ENCODE measurements around the gene ARL14EPL. TPM values are rescaled to one million over a fixed set of nuclear protein-coding genes. Genes with fewer than 3 reads are reported as not detected.

ARL14EPL gene
- total RNA-seq, 2 experiments from 2014 or later: not detected

DNA sequence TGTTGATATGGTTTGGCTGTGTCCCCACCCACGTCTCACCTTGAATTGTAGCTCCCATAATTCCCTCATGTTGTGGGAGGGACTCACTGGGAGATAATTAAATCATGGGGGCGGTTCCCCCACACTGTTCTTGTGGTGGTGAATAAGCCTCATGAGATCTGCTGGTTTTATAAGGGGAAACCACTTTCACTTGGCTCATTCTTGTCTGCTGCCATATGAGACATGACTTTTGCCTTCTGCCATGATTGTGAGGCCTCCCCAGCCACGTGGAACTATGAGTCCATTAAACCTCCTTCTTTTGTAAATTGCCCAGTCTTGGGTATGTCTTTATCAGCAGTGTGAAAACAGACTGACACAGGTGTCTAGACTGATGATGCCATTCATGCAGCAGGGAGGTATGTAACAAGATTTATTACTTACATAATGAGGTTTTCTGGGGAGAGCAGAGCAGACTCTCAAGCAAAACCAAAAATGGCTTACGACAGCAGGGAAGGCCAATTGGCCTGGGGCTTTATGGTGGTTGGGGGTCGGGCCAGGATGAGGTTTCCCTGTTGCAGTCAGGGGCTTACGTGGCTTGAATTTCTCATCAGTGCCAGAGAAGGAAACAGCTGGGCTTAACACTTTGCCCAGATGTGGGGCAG is 43.0 kb downstream of the ARL14EPL start:
- ChIA-PET POLR2A (no interaction called here), CTCF (ENCODE audit: unreplicated experiment) (no interaction called here)
- no TSS peak for BruUV-seq (replicated peaks)
- Histone ChIP-seq H3K4me3 (ENCODE audit: low read depth, low read length, poor library complexity, severe bottlenecking) (no peak overlapping the region), H3K36me3 (ENCODE audit: insufficient read depth, low read length) (no peaks in the 10 kb centered on the region), H3K9me2 (ENCODE audit: insufficient read depth, low read length) (no peaks in the 10 kb centered on the region), H3K4me2 (ENCODE audit: low read length) (no peak overlapping the region), H3K79me2 (ENCODE audit: insufficient read depth, low read depth, low read length) (no peaks in the 10 kb centered on the region), H3K9me3 (ENCODE audit: low read length) (no peaks in the 10 kb centered on the region), H4K20me1 (ENCODE audit: insufficient read depth, low read length) (no peaks in the 10 kb centered on the region), H2AFZ (ENCODE audit: low read length) (peak overlapping the region; percentile 33; the same call in 1 of the 2 replicates), H3K4me1 (ENCODE audit: insufficient read depth, low read length, poor library complexity, severe bottlenecking) (peaks cover 21% of the 10 kb centered on the region), H3K27ac (ENCODE audit: low read depth, low read length, poor library complexity, severe bottlenecking) (no peak overlapping the region)
- no peak for TF ChIP-seq EZH2phosphoT487 (IDR thresholded peaks at IDR 0.05; ENCODE audit: borderline replicate concordance, low read depth, low read length)
- TF ChIP-seq, protein P1, sequence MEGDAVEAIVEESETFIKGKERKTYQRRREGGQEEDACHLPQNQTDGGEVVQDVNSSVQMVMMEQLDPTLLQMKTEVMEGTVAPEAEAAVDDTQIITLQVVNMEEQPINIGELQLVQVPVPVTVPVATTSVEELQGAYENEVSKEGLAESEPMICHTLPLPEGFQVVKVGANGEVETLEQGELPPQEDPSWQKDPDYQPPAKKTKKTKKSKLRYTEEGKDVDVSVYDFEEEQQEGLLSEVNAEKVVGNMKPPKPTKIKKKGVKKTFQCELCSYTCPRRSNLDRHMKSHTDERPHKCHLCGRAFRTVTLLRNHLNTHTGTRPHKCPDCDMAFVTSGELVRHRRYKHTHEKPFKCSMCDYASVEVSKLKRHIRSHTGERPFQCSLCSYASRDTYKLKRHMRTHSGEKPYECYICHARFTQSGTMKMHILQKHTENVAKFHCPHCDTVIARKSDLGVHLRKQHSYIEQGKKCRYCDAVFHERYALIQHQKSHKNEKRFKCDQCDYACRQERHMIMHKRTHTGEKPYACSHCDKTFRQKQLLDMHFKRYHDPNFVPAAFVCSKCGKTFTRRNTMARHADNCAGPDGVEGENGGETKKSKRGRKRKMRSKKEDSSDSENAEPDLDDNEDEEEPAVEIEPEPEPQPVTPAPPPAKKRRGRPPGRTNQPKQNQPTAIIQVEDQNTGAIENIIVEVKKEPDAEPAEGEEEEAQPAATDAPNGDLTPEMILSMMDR (conservative IDR thresholded peaks at IDR 0.05; ENCODE audit: low read length): no peak
- DNase-seq (ENCODE audit: low spot score): peak; percentile 7
- intact Hi-C loops (cut with micrococcal nuclease; ENCODE audit: unreplicated experiment): no loop called here

DNA sequence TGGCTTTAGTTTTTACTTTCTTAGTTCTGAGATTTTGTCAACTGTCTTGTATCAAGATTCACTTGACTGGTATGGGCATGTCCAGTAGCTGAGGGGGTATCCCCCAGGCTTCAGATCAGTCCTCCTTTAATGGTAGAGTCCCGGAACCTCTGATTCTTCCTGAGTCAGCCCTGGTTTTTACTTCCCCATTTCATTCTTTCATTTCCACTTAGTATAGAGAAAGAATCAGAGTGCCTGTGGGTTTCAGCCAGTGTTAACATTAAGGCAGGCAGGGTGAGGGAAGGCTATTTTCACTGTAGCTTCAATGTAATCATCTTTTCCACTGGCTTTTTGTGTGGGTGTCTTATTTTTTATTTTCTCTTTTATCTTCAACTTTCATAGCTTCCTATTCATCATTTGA is 44.2 kb downstream of the ARL14EPL start:
- ChIA-PET POLR2A (interaction anchor here (0.6 to 1.3 kb wide), 7 partner anchors 8 to 453 kb away, joined by 3 to 4 read pairs (median 3); partner anchors contain the start of gene COMMD10), CTCF (ENCODE audit: unreplicated experiment) (interaction anchor here (0.5 kb wide), 1 partner anchor 241 kb away, joined by 3 read pairs; no protein-coding TSS in a partner anchor)
- no peak overlapping the region for H3K27ac ChIP-seq (ENCODE audit: low read depth, low read length, poor library complexity, severe bottlenecking)
- H3K9me3 ChIP-seq (ENCODE audit: low read length): no peaks in the 10 kb centered on the region
- H3K4me1 ChIP-seq (ENCODE audit: insufficient read depth, low read length, poor library complexity, severe bottlenecking): peaks cover 21% of the 10 kb centered on the region
- no peaks in the 10 kb centered on the region for H3K79me2 ChIP-seq (ENCODE audit: insufficient read depth, low read depth, low read length)
- peak overlapping the region; percentile 33; the same call in 1 of the 2 replicates for H2AFZ ChIP-seq (ENCODE audit: low read length)
- no peaks in the 10 kb centered on the region for H3K36me3 ChIP-seq (ENCODE audit: insufficient read depth, low read length)
- peak; percentile 69 for DNase-seq (ENCODE audit: low spot score)
- no peaks in the 10 kb centered on the region for H3K9me2 ChIP-seq (ENCODE audit: insufficient read depth, low read length)
- H3K4me2 ChIP-seq (ENCODE audit: low read length): peak overlapping the region; percentile 52
- intact Hi-C loops (cut with micrococcal nuclease; ENCODE audit: unreplicated experiment): no loop called here
- no TSS peak for BruUV-seq (replicated peaks)
- H4K20me1 ChIP-seq (ENCODE audit: insufficient read depth, low read length): no peaks in the 10 kb centered on the region
- no peak for TF ChIP-seq EZH2phosphoT487 (IDR thresholded peaks at IDR 0.05; ENCODE audit: borderline replicate concordance, low read depth, low read length)
- TF ChIP-seq, protein P1 (conservative IDR thresholded peaks at IDR 0.05; ENCODE audit: low read length): no peak
- peak overlapping the region; percentile 4 for H3K4me3 ChIP-seq (ENCODE audit: low read depth, low read length, poor library complexity, severe bottlenecking)

DNA sequence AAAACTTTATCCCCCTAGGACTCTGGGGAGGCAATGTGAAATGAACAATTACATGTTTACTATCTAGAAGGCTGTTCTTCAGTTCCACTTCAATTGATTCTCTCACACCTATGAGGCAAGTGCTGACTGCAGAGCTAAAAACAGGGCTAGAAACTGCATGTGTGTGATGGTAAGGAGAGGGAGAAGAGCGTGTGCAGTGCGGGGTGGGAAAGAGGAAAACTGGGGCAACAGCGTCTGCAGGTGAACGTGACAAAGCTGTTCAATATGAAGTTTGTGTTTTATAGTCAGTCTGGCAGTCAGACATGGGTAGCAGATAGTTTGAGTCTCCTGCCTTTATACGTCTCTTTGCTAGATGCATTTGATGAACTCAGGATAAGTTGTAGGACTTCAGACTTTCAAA is 45.9 kb downstream of the ARL14EPL start:
- Histone ChIP-seq H3K79me2 (ENCODE audit: insufficient read depth, low read depth, low read length) (no peaks in the 10 kb centered on the region), H3K9me2 (ENCODE audit: insufficient read depth, low read length) (no peaks in the 10 kb centered on the region), H3K36me3 (ENCODE audit: insufficient read depth, low read length) (no peaks in the 10 kb centered on the region), H3K4me3 (ENCODE audit: low read depth, low read length, poor library complexity, severe bottlenecking) (no peak overlapping the region), H3K9me3 (ENCODE audit: low read length) (no peaks in the 10 kb centered on the region), H3K4me1 (ENCODE audit: insufficient read depth, low read length, poor library complexity, severe bottlenecking) (peaks cover 21% of the 10 kb centered on the region), H4K20me1 (ENCODE audit: insufficient read depth, low read length) (no peaks in the 10 kb centered on the region), H3K4me2 (ENCODE audit: low read length) (no peak overlapping the region), H3K27ac (ENCODE audit: low read depth, low read length, poor library complexity, severe bottlenecking) (no peak overlapping the region), H2AFZ (ENCODE audit: low read length) (no peak overlapping the region)
- TF ChIP-seq EZH2phosphoT487 (IDR thresholded peaks at IDR 0.05; ENCODE audit: borderline replicate concordance, low read depth, low read length): no peak
- TF ChIP-seq, protein P1 (conservative IDR thresholded peaks at IDR 0.05; ENCODE audit: low read length): no peak
- DNase-seq (ENCODE audit: low spot score): no peak
- ChIA-PET POLR2A (no interaction called here), CTCF (ENCODE audit: unreplicated experiment) (no interaction called here)
- no TSS peak for BruUV-seq (replicated peaks)
- intact Hi-C loops (cut with micrococcal nuclease; ENCODE audit: unreplicated experiment): no loop called here

Measured in OCI-LY7 (cell line).